Measurements from ENCODE around the gene NRP1.

The NRP1 gene

GRCh38 chr10:33263453-33263852 lies 71.0 kb downstream of the NRP1 start:
- no peaks in the 10 kb centered on the region for H3K27me3 ChIP-seq (ENCODE audit: control insufficient read depth, low read length)
- H3K4me2 ChIP-seq (ENCODE audit: low read length), result no peak overlapping the region
- no peaks in the 10 kb centered on the region for H3F3A ChIP-seq (ENCODE audit: control insufficient read depth, insufficient read depth)
- H3K36me3 ChIP-seq (ENCODE audit: control insufficient read depth, low read length), result no peaks in the 10 kb centered on the region
- H3K4me3 ChIP-seq (ENCODE audit: low read length), result no peak overlapping the region
- H3K4me1 ChIP-seq (ENCODE audit: control insufficient read depth, low read length), result no peaks in the 10 kb centered on the region
- no peak for TF ChIP-seq EZH2phosphoT487 (IDR thresholded peaks at IDR 0.05; ENCODE audit: borderline replicate concordance, low read length)
- no peak for TF ChIP-seq CTCF (IDR thresholded peaks at IDR 0.05; ENCODE audit: low read depth, low read length, poor library complexity, severe bottlenecking)
- H3K79me2 ChIP-seq (ENCODE audit: control insufficient read depth, low read length), result no peaks in the 10 kb centered on the region
- H4K20me1 ChIP-seq (ENCODE audit: control insufficient read depth, insufficient read depth, low read depth, low read length), result no peaks in the 10 kb centered on the region
- H3K27ac ChIP-seq (ENCODE audit: low read depth, low read length), result no peak overlapping the region
- no peaks in the 10 kb centered on the region; the same call in 1 of the 2 replicates for H3K9me2 ChIP-seq (replicated peaks; ENCODE audit: control insufficient read depth, low read length)
- H3K9me3 ChIP-seq (ENCODE audit: control insufficient read depth, insufficient read depth, low read length), result no peaks in the 10 kb centered on the region

GRCh38 chr10:33262871-33263270 lies 71.6 kb downstream of the NRP1 start:
- Histone ChIP-seq H3K27ac (ENCODE audit: low read depth, low read length) (no peak overlapping the region), H3K36me3 (ENCODE audit: control insufficient read depth, low read length) (no peaks in the 10 kb centered on the region), H3K4me1 (ENCODE audit: control insufficient read depth, low read length) (no peaks in the 10 kb centered on the region), H3K27me3 (ENCODE audit: control insufficient read depth, low read length) (no peaks in the 10 kb centered on the region), H3K4me3 (ENCODE audit: low read length) (no peak overlapping the region), H3F3A (ENCODE audit: control insufficient read depth, insufficient read depth) (no peaks in the 10 kb centered on the region), H3K79me2 (ENCODE audit: control insufficient read depth, low read length) (no peaks in the 10 kb centered on the region), H3K4me2 (ENCODE audit: low read length) (no peak overlapping the region), H3K9me2 (replicated peaks; ENCODE audit: control insufficient read depth, low read length) (no peaks in the 10 kb centered on the region; the same call in 1 of the 2 replicates), H4K20me1 (ENCODE audit: control insufficient read depth, insufficient read depth, low read depth, low read length) (no peaks in the 10 kb centered on the region), H3K9me3 (ENCODE audit: control insufficient read depth, insufficient read depth, low read length) (no peaks in the 10 kb centered on the region)
- no peak for TF ChIP-seq CTCF (IDR thresholded peaks at IDR 0.05; ENCODE audit: low read depth, low read length, poor library complexity, severe bottlenecking)
- no peak for TF ChIP-seq EZH2phosphoT487 (IDR thresholded peaks at IDR 0.05; ENCODE audit: borderline replicate concordance, low read length)

- H3K79me2 ChIP-seq (ENCODE audit: control insufficient read depth, low read length), result no peaks in the 10 kb centered on the region
- H4K20me1 ChIP-seq (ENCODE audit: control insufficient read depth, insufficient read depth, low read depth, low read length), result no peaks in the 10 kb centered on the region
Observed at GRCh38 chr10:33260403-33261149, 73.9 kb downstream of the NRP1 start.

More at GRCh38 chr10:33260403-33261149, 73.9 kb downstream of the NRP1 start:
- Histone ChIP-seq H3K27ac (ENCODE audit: low read depth, low read length) (no peak overlapping the region), H3K27me3 (ENCODE audit: control insufficient read depth, low read length) (no peaks in the 10 kb centered on the region), H3K4me2 (ENCODE audit: low read length) (no peak overlapping the region), H3K4me3 (ENCODE audit: low read length) (no peak overlapping the region), H3F3A (ENCODE audit: control insufficient read depth, insufficient read depth) (no peaks in the 10 kb centered on the region), H3K9me2 (replicated peaks; ENCODE audit: control insufficient read depth, low read length) (no peaks in the 10 kb centered on the region; the same call in 1 of the 2 replicates), H3K4me1 (ENCODE audit: control insufficient read depth, low read length) (no peaks in the 10 kb centered on the region), H3K36me3 (ENCODE audit: control insufficient read depth, low read length) (no peaks in the 10 kb centered on the region), H3K9me3 (ENCODE audit: control insufficient read depth, insufficient read depth, low read length) (no peaks in the 10 kb centered on the region)
- TF ChIP-seq EZH2phosphoT487 (IDR thresholded peaks at IDR 0.05; ENCODE audit: borderline replicate concordance, low read length), result no peak
- no peak for TF ChIP-seq CTCF (IDR thresholded peaks at IDR 0.05; ENCODE audit: low read depth, low read length, poor library complexity, severe bottlenecking)
